Measurements from ENCODE around the gene EFNB1.

DNA sequence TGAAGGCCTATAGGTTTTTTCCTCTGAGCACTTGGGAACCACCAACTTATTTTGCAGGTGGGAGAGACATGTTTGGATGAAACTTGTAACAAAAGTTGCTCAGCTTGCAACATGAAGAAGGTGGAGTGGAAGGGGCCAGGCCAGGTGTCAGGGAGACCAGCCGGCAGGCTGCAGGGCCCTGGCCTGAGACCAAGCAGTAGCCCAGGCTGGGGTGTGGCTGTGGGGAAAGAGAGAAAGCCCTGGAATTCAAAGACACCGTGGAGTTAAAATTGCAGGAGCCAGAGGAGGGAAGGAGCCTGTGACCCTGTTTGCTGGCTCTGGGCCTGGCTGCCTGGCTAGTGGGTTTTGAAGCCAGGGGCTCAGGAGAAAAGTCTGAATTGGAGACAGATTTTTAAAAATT is 43.4 kb downstream of the EFNB1 start:
- TF ChIP-seq, protein P1, sequence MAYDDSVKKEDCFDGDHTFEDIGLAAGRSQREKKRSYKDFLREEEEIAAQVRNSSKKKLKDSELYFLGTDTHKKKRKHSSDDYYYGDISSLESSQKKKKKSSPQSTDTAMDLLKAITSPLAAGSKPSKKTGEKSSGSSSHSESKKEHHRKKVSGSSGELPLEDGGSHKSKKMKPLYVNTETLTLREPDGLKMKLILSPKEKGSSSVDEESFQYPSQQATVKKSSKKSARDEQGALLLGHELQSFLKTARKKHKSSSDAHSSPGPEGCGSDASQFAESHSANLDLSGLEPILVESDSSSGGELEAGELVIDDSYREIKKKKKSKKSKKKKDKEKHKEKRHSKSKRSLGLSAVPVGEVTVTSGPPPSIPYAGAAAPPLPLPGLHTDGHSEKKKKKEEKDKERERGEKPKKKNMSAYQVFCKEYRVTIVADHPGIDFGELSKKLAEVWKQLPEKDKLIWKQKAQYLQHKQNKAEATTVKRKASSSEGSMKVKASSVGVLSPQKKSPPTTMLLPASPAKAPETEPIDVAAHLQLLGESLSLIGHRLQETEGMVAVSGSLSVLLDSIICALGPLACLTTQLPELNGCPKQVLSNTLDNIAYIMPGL (CRISPR knock-in tag; IDR thresholded peaks at IDR 0.05; ENCODE audit: borderline replicate concordance), result no peak
- no peak for TF ChIP-seq RNF2 (IDR thresholded peaks at IDR 0.05; ENCODE audit: borderline replicate concordance, low read depth)
- no peak for TF ChIP-seq MAX (IDR thresholded peaks at IDR 0.05)
- TF ChIP-seq, protein P2, sequence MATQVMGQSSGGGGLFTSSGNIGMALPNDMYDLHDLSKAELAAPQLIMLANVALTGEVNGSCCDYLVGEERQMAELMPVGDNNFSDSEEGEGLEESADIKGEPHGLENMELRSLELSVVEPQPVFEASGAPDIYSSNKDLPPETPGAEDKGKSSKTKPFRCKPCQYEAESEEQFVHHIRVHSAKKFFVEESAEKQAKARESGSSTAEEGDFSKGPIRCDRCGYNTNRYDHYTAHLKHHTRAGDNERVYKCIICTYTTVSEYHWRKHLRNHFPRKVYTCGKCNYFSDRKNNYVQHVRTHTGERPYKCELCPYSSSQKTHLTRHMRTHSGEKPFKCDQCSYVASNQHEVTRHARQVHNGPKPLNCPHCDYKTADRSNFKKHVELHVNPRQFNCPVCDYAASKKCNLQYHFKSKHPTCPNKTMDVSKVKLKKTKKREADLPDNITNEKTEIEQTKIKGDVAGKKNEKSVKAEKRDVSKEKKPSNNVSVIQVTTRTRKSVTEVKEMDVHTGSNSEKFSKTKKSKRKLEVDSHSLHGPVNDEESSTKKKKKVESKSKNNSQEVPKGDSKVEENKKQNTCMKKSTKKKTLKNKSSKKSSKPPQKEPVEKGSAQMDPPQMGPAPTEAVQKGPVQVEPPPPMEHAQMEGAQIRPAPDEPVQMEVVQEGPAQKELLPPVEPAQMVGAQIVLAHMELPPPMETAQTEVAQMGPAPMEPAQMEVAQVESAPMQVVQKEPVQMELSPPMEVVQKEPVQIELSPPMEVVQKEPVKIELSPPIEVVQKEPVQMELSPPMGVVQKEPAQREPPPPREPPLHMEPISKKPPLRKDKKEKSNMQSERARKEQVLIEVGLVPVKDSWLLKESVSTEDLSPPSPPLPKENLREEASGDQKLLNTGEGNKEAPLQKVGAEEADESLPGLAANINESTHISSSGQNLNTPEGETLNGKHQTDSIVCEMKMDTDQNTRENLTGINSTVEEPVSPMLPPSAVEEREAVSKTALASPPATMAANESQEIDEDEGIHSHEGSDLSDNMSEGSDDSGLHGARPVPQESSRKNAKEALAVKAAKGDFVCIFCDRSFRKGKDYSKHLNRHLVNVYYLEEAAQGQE (IDR thresholded peaks at IDR 0.05), result no peak
- TF ChIP-seq, protein P3, sequence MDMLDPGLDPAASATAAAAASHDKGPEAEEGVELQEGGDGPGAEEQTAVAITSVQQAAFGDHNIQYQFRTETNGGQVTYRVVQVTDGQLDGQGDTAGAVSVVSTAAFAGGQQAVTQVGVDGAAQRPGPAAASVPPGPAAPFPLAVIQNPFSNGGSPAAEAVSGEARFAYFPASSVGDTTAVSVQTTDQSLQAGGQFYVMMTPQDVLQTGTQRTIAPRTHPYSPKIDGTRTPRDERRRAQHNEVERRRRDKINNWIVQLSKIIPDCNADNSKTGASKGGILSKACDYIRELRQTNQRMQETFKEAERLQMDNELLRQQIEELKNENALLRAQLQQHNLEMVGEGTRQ (IDR thresholded peaks at IDR 0.05), result no peak
- TF ChIP-seq, protein P4, sequence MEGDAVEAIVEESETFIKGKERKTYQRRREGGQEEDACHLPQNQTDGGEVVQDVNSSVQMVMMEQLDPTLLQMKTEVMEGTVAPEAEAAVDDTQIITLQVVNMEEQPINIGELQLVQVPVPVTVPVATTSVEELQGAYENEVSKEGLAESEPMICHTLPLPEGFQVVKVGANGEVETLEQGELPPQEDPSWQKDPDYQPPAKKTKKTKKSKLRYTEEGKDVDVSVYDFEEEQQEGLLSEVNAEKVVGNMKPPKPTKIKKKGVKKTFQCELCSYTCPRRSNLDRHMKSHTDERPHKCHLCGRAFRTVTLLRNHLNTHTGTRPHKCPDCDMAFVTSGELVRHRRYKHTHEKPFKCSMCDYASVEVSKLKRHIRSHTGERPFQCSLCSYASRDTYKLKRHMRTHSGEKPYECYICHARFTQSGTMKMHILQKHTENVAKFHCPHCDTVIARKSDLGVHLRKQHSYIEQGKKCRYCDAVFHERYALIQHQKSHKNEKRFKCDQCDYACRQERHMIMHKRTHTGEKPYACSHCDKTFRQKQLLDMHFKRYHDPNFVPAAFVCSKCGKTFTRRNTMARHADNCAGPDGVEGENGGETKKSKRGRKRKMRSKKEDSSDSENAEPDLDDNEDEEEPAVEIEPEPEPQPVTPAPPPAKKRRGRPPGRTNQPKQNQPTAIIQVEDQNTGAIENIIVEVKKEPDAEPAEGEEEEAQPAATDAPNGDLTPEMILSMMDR (IDR thresholded peaks at IDR 0.05), result no peak
- no peak for TF ChIP-seq POLR2A (IDR thresholded peaks at IDR 0.05; ENCODE audit: low read length)
- no peak for TF ChIP-seq RAD21 (conservative IDR thresholded peaks at IDR 0.05 in 1 of 2, IDR thresholded peaks at IDR 0.05 in 1 of 2)
